ENCODE measurements around the gene G0S2. TPM values are rescaled to one million over a fixed set of nuclear protein-coding genes. Genes with fewer than 3 reads are reported as not detected.
A peak's percentile ranks its signal among the peaks of the same experiment; 100 is the strongest.

Gene G0S2, protein sequence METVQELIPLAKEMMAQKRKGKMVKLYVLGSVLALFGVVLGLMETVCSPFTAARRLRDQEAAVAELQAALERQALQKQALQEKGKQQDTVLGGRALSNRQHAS
- polyA plus RNA-seq (2013, experiment 1 of 2) = 81.8 TPM
- 81.6 TPM for polyA plus RNA-seq (2013, experiment 2 of 2)

DNA sequence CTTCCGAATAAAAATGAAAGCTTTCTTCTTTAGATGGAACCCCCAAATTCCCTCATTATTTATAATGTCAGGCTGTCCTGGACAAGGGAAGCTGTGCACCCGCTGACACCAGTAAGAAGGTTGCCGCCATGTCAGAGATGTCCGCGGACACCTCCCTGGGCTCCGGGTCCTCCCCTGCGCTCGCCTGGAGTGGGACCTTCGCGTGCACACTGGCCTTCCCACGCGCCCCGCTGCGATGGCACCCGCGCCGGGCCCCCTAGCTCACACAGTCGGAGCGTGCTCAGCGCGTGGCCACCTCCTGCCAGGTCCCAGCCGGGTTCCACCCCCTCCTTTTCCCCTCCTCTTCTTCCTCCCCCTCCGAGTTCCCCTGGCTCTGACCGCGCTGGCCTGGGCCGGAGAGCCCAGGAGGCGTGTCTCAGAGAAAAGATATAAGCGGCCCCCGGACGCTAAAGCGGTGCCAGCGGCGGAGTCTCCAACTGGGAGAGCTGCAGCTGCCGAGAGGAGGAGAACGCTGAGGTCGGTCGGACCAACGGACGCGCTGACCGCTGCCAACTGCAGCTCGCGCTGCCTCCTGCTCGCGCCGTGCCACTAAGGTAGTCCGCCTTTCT, at the start of gene G0S2:
G0S2 (plus strand) TSS at position 456 of the 608 bp plus-strand sequence. CDS start 273 bp downstream, outside the sequence.
- Histone ChIP-seq H3K4me1 (ENCODE audit: control insufficient read depth, insufficient read depth, low read depth, low read length) (peaks cover 11% of the 10 kb centered on the region), H3K18ac (ENCODE audit: low read depth in 1 of 2, low read length in 2 of 2) (peak within 1 kb of the TSS; percentile 60 to 88), H3K4ac (ENCODE audit: low read depth in 1 of 2, low read length in 2 of 2) (no peak within 1 kb of the TSS), H3K23ac (ENCODE audit: low read length in 2 of 2) (peak within 1 kb of the TSS in 1 of 2 experiments; percentile 96), H3K27ac (ENCODE audit: low read length, poor library complexity, severe bottlenecking) (no peak within 1 kb of the TSS), H3K36me3 (ENCODE audit: control insufficient read depth in 1 of 2, insufficient read depth in 2 of 2, low read depth in 1 of 2, low read length in 2 of 2) (peaks cover 0 to 9% of the 10 kb centered on the region in 2 experiments), H3K27me3 (ENCODE audit: control insufficient read depth in 1 of 2, insufficient read depth in 1 of 2, low read length in 2 of 2) (peaks cover 0 to 38% of the 10 kb centered on the region in 2 experiments), H2BK120ac (ENCODE audit: low read depth, low read length) (peak within 1 kb of the TSS; percentile 27), H4K91ac (ENCODE audit: low read length) (peak within 1 kb of the TSS; percentile 19), H3K4me3 (ENCODE audit: insufficient read depth in 1 of 2, low read depth in 1 of 2, low read length in 2 of 2) (peak within 1 kb of the TSS; percentile 47 to 90), H3K4me2 (ENCODE audit: low read length, poor library complexity, severe bottlenecking) (peak within 1 kb of the TSS; percentile 89), H2AFZ (ENCODE audit: low read depth, low read length) (peak within 1 kb of the TSS; percentile 66), H3K9me3 (ENCODE audit: control insufficient read depth, low read length) (no peaks in the 10 kb centered on the region), H2BK5ac (ENCODE audit: low read depth, low read length, poor library complexity, severe bottlenecking) (no peak within 1 kb of the TSS), H2BK15ac (ENCODE audit: low read depth, poor library complexity, severe bottlenecking) (no peak within 1 kb of the TSS), H3K9ac (ENCODE audit: low read length) (peak within 1 kb of the TSS; percentile 83), H2BK12ac (ENCODE audit: low read length in 2 of 2) (peak within 1 kb of the TSS in 1 of 2 experiments; percentile 29), H3K14ac (ENCODE audit: low read length in 2 of 2) (peak within 1 kb of the TSS in 1 of 2 experiments; percentile 94), H4K8ac (ENCODE audit: low read length) (no peak within 1 kb of the TSS), H3K79me1 (replicated peaks; ENCODE audit: low read length, poor library complexity, severe bottlenecking) (no peaks in the 10 kb centered on the region), H2AK5ac (ENCODE audit: low read length, severe bottlenecking) (no peak within 1 kb of the TSS)
- DNase-seq = peak; percentile 76
- 1% methylated on average over 47 of the region's 47 CpGs for WGBS

DNA sequence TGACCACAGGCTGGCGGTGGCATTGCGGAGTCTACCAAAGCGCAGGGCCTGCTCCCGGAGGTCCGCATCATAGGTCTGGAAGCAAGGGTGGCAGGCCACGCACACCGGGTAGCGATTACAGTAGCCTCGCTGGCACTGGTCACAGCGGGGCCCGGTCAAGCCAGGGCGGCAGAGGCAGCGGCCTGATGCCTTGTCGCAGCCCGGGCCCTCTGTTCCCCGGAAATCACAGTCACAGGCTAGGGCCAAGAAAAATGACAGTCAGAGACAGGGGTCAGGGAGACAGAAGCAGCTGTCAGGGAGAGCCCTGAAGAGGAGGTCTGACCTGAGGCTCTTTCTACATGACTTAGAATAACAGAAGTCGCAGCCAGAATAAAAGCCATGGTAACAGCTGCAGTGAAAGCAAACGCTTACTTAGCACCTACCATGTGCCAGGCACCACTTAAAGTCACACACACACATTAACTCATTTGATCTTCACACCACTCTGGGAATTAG, 49.4 kb upstream of the G0S2 start:
- Histone ChIP-seq H2BK12ac (ENCODE audit: low read length in 2 of 2) (peak overlapping the region in 1 of 2 experiments; percentile 51), H2BK120ac (ENCODE audit: low read depth, low read length) (no peak overlapping the region), H3K9ac (ENCODE audit: low read length) (no peak overlapping the region), H3K9me3 (ENCODE audit: control insufficient read depth, low read length) (no peaks in the 10 kb centered on the region), H2BK15ac (ENCODE audit: low read depth, poor library complexity, severe bottlenecking) (no peak overlapping the region), H3K4ac (ENCODE audit: low read depth in 1 of 2, low read length in 2 of 2) (no peak overlapping the region), H3K4me1 (ENCODE audit: control insufficient read depth, insufficient read depth, low read depth, low read length) (peaks cover 28% of the 10 kb centered on the region), H2BK5ac (ENCODE audit: low read depth, low read length, poor library complexity, severe bottlenecking) (no peak overlapping the region), H3K79me1 (replicated peaks; ENCODE audit: low read length, poor library complexity, severe bottlenecking) (no peaks in the 10 kb centered on the region), H3K27ac (ENCODE audit: low read length, poor library complexity, severe bottlenecking) (no peak overlapping the region), H3K27me3 (ENCODE audit: control insufficient read depth in 1 of 2, insufficient read depth in 1 of 2, low read length in 2 of 2) (no peaks in the 10 kb centered on the region), H4K8ac (ENCODE audit: low read length) (peak overlapping the region; percentile 8), H3K4me3 (ENCODE audit: insufficient read depth in 1 of 2, low read depth in 1 of 2, low read length in 2 of 2) (no peak overlapping the region), H3K23ac (ENCODE audit: low read length in 2 of 2) (no peak overlapping the region), H3K4me2 (ENCODE audit: low read length, poor library complexity, severe bottlenecking) (no peak overlapping the region), H4K91ac (ENCODE audit: low read length) (no peak overlapping the region), H3K36me3 (ENCODE audit: control insufficient read depth in 1 of 2, insufficient read depth in 2 of 2, low read depth in 1 of 2, low read length in 2 of 2) (peaks cover 0 to 8% of the 10 kb centered on the region in 2 experiments), H2AK5ac (ENCODE audit: low read length, severe bottlenecking) (no peak overlapping the region), H3K18ac (ENCODE audit: low read depth in 1 of 2, low read length in 2 of 2) (peak overlapping the region in 1 of 2 experiments; percentile 46), H2AFZ (ENCODE audit: low read depth, low read length) (no peak overlapping the region), H3K14ac (ENCODE audit: low read length in 2 of 2) (peak overlapping the region in 1 of 2 experiments; percentile 20)
- 89% methylated on average over 18 of the region's 18 CpGs for WGBS
- DNase-seq = no peak

DNA sequence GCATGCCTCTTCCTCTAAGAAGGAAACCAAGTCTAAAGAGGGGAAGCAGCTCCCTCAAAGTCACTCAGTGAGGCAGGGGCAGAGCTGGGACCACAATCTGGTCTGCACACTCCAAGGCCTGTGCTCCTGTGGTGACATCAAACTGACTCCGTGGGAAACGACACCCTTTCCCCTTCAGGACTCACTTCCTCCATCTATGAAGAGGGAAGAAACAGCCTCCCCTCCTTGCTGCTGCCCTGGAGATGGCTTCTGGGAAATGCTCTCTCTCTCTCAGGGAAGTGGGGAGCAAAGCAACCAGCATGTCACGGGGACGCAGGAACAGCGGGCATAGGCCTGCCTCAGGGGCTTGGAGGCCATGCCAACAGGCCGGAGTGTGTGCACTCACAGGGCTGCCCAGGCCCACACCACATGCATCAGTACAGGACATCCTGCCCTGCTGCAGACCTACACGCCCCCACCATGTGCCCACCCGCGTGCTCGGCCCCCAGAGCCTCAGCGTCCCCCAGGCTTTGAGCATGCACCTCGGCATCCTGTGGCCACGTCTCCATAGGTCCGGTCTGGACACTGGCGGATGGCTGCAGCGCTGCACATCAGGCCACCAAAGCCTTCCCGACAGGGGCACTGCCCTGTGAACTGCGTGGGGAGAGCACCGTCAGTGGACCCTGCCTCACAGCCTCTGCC, 48.7 kb upstream of the G0S2 start:
- Histone ChIP-seq H3K4me1 (ENCODE audit: control insufficient read depth, insufficient read depth, low read depth, low read length) (peaks cover 26% of the 10 kb centered on the region), H4K91ac (ENCODE audit: low read length) (peak overlapping the region; percentile 14), H3K4me3 (ENCODE audit: insufficient read depth in 1 of 2, low read depth in 1 of 2, low read length in 2 of 2) (no peak overlapping the region), H3K14ac (ENCODE audit: low read length in 2 of 2) (peak overlapping the region in 1 of 2 experiments; percentile 28), H4K8ac (ENCODE audit: low read length) (no peak overlapping the region), H3K23ac (ENCODE audit: low read length in 2 of 2) (no peak overlapping the region), H3K9me3 (ENCODE audit: control insufficient read depth, low read length) (no peaks in the 10 kb centered on the region), H3K4ac (ENCODE audit: low read depth in 1 of 2, low read length in 2 of 2) (no peak overlapping the region), H3K4me2 (ENCODE audit: low read length, poor library complexity, severe bottlenecking) (no peak overlapping the region), H2BK12ac (ENCODE audit: low read length in 2 of 2) (no peak overlapping the region), H3K27me3 (ENCODE audit: control insufficient read depth in 1 of 2, insufficient read depth in 1 of 2, low read length in 2 of 2) (no peaks in the 10 kb centered on the region), H2AK5ac (ENCODE audit: low read length, severe bottlenecking) (no peak overlapping the region), H3K9ac (ENCODE audit: low read length) (no peak overlapping the region), H2BK120ac (ENCODE audit: low read depth, low read length) (no peak overlapping the region), H2BK5ac (ENCODE audit: low read depth, low read length, poor library complexity, severe bottlenecking) (no peak overlapping the region), H3K18ac (ENCODE audit: low read depth in 1 of 2, low read length in 2 of 2) (no peak overlapping the region), H2AFZ (ENCODE audit: low read depth, low read length) (no peak overlapping the region), H3K79me1 (replicated peaks; ENCODE audit: low read length, poor library complexity, severe bottlenecking) (no peaks in the 10 kb centered on the region), H2BK15ac (ENCODE audit: low read depth, poor library complexity, severe bottlenecking) (no peak overlapping the region), H3K27ac (ENCODE audit: low read length, poor library complexity, severe bottlenecking) (no peak overlapping the region), H3K36me3 (ENCODE audit: control insufficient read depth in 1 of 2, insufficient read depth in 2 of 2, low read depth in 1 of 2, low read length in 2 of 2) (peaks cover 0 to 8% of the 10 kb centered on the region in 2 experiments)
- DNase-seq = no peak
- 92% methylated on average over 19 of the region's 19 CpGs for WGBS

Measured in mesenchymal stem cell (in vitro differentiated cells and primary cell).